ENCODE data around the gene KLK12.
"Not testable (repeated sequence)": the region's sequence is repeated elsewhere in the genome, so short reads cannot be mapped to it uniquely, and the experiment has no call there.

KLK12 gene

DNA sequence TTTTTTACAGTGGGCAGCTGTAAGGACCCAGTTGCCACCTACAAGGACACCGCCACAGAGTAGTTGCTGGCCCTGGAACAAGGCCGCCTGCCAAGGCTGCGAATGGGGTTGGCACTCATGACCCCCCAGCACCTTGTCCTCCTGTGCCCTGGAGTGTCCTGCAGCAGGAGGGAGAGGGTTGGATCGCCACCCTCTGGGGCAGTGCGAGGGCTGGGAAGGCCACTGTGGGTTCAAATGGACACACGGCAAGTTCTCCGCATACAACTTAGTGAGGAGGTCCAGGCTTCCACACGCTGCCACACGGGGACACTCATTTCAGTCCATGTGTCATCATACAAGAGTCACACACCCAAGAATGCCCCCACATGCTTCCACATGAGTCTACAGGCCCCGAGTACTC, 34.4 kb downstream of the KLK12 start:
- peaks cover 30% of the 10 kb centered on the region for H3K27me3 Mint-ChIP-seq (ENCODE audit: low read depth)
- H3K9me3 Mint-ChIP-seq: no peaks in the 10 kb centered on the region
- H3K36me3 Mint-ChIP-seq (ENCODE audit: low read depth): no peaks in the 10 kb centered on the region
- TF ChIP-seq, protein P1, sequence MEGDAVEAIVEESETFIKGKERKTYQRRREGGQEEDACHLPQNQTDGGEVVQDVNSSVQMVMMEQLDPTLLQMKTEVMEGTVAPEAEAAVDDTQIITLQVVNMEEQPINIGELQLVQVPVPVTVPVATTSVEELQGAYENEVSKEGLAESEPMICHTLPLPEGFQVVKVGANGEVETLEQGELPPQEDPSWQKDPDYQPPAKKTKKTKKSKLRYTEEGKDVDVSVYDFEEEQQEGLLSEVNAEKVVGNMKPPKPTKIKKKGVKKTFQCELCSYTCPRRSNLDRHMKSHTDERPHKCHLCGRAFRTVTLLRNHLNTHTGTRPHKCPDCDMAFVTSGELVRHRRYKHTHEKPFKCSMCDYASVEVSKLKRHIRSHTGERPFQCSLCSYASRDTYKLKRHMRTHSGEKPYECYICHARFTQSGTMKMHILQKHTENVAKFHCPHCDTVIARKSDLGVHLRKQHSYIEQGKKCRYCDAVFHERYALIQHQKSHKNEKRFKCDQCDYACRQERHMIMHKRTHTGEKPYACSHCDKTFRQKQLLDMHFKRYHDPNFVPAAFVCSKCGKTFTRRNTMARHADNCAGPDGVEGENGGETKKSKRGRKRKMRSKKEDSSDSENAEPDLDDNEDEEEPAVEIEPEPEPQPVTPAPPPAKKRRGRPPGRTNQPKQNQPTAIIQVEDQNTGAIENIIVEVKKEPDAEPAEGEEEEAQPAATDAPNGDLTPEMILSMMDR (IDR thresholded peaks at IDR 0.05; ENCODE audit: unreplicated experiment in 3 of 3): no peak
- peaks cover 13% of the 10 kb centered on the region for H3K4me1 Mint-ChIP-seq
- no peak overlapping the region for H3K27ac Mint-ChIP-seq
- H3K4me3 Mint-ChIP-seq: no peak overlapping the region

DNA sequence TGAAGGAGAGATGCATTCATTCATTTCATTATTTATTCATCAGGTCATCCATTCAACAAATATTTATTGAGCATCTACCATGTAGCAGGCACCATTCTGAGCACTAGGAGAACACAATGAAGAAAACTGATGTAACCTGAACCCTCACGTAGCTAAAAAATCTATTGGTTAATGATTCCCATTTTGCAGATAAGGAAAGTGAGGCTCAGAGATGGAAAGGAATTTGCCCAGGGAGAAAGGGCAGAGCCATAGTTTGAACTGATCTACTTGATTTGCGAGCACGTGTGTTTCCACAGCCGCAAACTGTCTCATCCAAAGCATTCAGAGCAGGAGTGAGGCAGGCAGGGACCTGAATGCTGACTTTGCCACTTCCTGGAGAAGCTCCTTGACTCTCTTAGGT, 36.1 kb downstream of the KLK12 start:
- Mint-ChIP-seq H3K9me3 (no peaks in the 10 kb centered on the region), H3K27ac (no peak overlapping the region), H3K27me3 (ENCODE audit: low read depth) (peaks cover 24% of the 10 kb centered on the region), H3K4me3 (no peak overlapping the region), H3K36me3 (ENCODE audit: low read depth) (no peaks in the 10 kb centered on the region), H3K4me1 (peaks cover 13% of the 10 kb centered on the region)
- TF ChIP-seq, protein P1 (IDR thresholded peaks at IDR 0.05; ENCODE audit: unreplicated experiment in 3 of 3): no peak

DNA sequence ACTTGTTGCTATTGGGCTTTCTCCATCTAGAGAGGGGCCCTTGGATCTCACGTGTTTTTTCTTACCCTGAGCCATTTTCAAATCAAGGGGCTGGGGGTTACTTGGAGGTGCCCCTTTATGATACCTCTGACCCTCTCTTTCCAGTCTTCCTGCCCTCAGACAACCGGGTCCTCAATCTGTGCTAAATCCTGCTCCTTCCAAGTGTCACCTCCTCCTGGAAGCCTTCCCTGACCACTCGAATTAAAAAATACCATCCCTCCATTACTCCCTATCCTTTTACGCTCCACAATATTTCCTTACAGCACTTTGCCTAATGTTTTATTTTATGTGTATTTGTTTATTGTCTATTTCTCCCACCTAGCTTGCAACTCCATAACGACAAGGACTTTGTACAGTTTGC, 36.7 kb downstream of the KLK12 start:
- peaks cover 24% of the 10 kb centered on the region for H3K27me3 Mint-ChIP-seq (ENCODE audit: low read depth)
- H3K36me3 Mint-ChIP-seq (ENCODE audit: low read depth): no peaks in the 10 kb centered on the region
- H3K27ac Mint-ChIP-seq: no peak overlapping the region
- no peak overlapping the region for H3K4me3 Mint-ChIP-seq
- H3K9me3 Mint-ChIP-seq: no peaks in the 10 kb centered on the region
- TF ChIP-seq, protein P1 (IDR thresholded peaks at IDR 0.05; ENCODE audit: unreplicated experiment in 3 of 3): no peak
- peaks cover 13% of the 10 kb centered on the region for H3K4me1 Mint-ChIP-seq

DNA sequence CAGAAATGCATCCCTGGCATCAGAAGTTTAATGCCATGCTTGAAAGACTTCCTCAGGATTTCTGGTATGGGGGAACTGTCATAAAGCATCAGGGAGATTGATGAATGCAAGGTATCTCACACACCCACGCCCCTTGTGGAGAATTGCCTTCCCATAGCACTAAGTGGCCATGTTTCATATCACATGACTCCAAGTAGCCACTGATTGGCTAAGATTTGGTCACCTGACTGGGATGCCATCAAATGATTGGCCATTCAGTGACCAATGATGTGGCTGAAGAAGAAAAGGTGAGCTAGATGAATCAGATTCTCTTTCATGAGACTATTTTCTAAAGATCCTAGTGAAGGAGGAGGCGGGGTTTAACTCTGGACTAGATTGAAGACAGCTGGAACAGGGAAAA, 40.7 kb downstream of the KLK12 start:
- TF ChIP-seq, protein P1 (IDR thresholded peaks at IDR 0.05; ENCODE audit: unreplicated experiment in 3 of 3): no peak
- Mint-ChIP-seq H3K27me3 (ENCODE audit: low read depth) (peaks cover 38% of the 10 kb centered on the region), H3K9me3 (no peaks in the 10 kb centered on the region), H3K4me3 (no peak overlapping the region), H3K36me3 (ENCODE audit: low read depth) (no peaks in the 10 kb centered on the region), H3K27ac (no peak overlapping the region), H3K4me1 (no peaks in the 10 kb centered on the region)

DNA sequence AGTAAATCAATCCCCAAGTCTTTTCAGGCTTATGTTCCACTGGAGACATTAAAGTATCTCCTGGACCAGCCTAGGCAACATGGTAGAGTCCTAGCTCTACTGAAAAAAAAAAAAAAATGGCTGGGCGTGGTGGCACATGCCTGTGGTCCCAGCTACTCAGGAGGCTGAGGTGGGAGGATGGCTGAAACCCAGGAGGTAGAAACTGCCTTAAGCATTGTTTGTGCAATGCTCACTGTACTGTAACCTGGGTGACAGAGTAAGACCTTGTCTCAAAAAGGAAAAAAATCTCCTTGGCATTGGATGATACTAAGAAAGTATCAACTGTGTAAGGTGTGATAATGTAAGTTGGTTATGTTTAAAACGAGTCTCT, 42.2 kb downstream of the KLK12 start:
- Mint-ChIP-seq H3K27me3 (ENCODE audit: low read depth) (peaks cover 33% of the 10 kb centered on the region), H3K4me3 (no peak overlapping the region), H3K9me3 (no peaks in the 10 kb centered on the region), H3K27ac (no peak overlapping the region), H3K36me3 (ENCODE audit: low read depth) (no peaks in the 10 kb centered on the region), H3K4me1 (no peaks in the 10 kb centered on the region)
- TF ChIP-seq, protein P1 (IDR thresholded peaks at IDR 0.05; ENCODE audit: unreplicated experiment in 3 of 3): no peak

DNA sequence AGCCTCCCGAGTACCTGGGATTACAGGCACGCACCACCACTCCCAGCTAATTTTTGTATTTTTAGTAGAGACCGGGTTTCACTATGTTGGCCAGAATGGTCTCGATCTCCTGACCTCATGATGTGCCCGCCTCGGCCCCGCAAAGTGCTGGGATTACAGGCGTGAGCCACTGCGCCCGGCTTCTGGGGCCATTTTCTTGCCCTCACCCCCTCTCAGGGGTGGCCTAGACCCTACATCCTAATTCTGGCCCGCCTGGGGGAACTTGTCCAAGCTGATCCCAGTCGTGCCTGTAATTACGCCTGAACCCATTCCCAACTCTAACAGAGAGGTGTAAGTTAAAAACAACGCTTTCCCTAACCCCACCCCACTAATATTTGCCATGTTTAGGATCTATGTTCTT, 50.4 kb downstream of the KLK12 start:
- not testable (repeated sequence) for H3K4me3 Mint-ChIP-seq; H3K9me3 Mint-ChIP-seq; H3K4me1 Mint-ChIP-seq; H3K36me3 Mint-ChIP-seq (ENCODE audit: low read depth); H3K27ac Mint-ChIP-seq
- H3K27me3 Mint-ChIP-seq (ENCODE audit: low read depth): peaks cover 56% of the 10 kb centered on the region
